Astrocyte (in vitro differentiated cells and primary cell): ENCODE measurements around the gene TUBB4B. TPM values are rescaled to one million over a fixed set of nuclear protein-coding genes. Genes with fewer than 3 reads are reported as not detected.

Source experiments
- DNase-seq: peaks from one replicate; pipeline ENCODE4 v3.0.0-alpha.2; 2010; ENCODE audit warnings: low read depth
- FAIRE-seq: peaks from 2 replicates; lab custom pipeline; 2011; peaks lifted over from hg19 to GRCh38; lab: Jason Lieb, UNC
- H2AFZ ChIP-seq: 2 replicates; pipeline ENCODE4 v1.6.0; 2012; ENCODE audit warnings: low read depth, low read length, inconsistent platforms
- H3K27ac ChIP-seq: 2 replicates; pipeline ENCODE4 v1.5.1; 2011; ENCODE audit warnings: low read depth, low read length, inconsistent platforms
- H3K27me3 ChIP-seq: 2 replicates; pipeline ENCODE4 v1.6.0; 2011; ENCODE audit warnings: low read length, inconsistent platforms; ENCODE audit not compliant: insufficient read depth
- H3K36me3 ChIP-seq: 2 replicates; pipeline ENCODE4 v1.5.1; 2011; ENCODE audit warnings: low read length, inconsistent platforms; ENCODE audit not compliant: insufficient read depth
- H3K4me1 ChIP-seq: 2 replicates; pipeline ENCODE4 v1.5.1; 2011; ENCODE audit warnings: low read length, inconsistent platforms; ENCODE audit not compliant: insufficient read depth
- H3K4me2 ChIP-seq: 2 replicates; pipeline ENCODE4 v1.6.0; 2012; ENCODE audit warnings: low read length, inconsistent platforms
- H3K4me3 ChIP-seq: 2 replicates; pipeline ENCODE4 v1.5.1; 2011; ENCODE audit warnings: low read depth, mild to moderate bottlenecking, low read length, inconsistent platforms; ENCODE audit not compliant: insufficient read depth
- H3K79me2 ChIP-seq: 2 replicates; pipeline ENCODE4 v1.6.0; 2012; ENCODE audit warnings: mild to moderate bottlenecking, low read length, inconsistent platforms; ENCODE audit not compliant: insufficient read depth
- H3K9ac ChIP-seq: 2 replicates; pipeline ENCODE4 v1.6.0; 2012; ENCODE audit warnings: mild to moderate bottlenecking, low read length, inconsistent platforms
- H3K9me3 ChIP-seq: 2 replicates; pipeline ENCODE4 v1.5.1; 2012; ENCODE audit warnings: low read depth, mild to moderate bottlenecking, low read length, inconsistent platforms; ENCODE audit not compliant: insufficient read depth
- H4K20me1 ChIP-seq: 2 replicates; pipeline ENCODE4 v1.6.0; 2012; ENCODE audit warnings: low read length, inconsistent platforms; ENCODE audit not compliant: insufficient read depth
- H3K27ac Mint-ChIP-seq: one replicate; pipeline ENCODE4 v1.8.0; 2021; ENCODE audit warnings: mild to moderate bottlenecking, mixed read lengths; ENCODE audit not compliant: unreplicated experiment
- H3K27me3 Mint-ChIP-seq: one replicate; pipeline ENCODE4 v1.8.0; 2021; ENCODE audit warnings: low read depth, mixed read lengths; ENCODE audit not compliant: unreplicated experiment
- H3K36me3 Mint-ChIP-seq: one replicate; pipeline ENCODE4 v1.8.0; 2021; ENCODE audit warnings: low read depth, mixed read lengths; ENCODE audit not compliant: unreplicated experiment
- H3K4me1 Mint-ChIP-seq: one replicate; pipeline ENCODE4 v1.8.0; 2021; ENCODE audit warnings: low read depth, mixed read lengths; ENCODE audit not compliant: unreplicated experiment
- H3K4me3 Mint-ChIP-seq: one replicate; pipeline ENCODE4 v1.8.0; 2021; ENCODE audit warnings: mild to moderate bottlenecking, moderate library complexity, mixed read lengths; ENCODE audit not compliant: unreplicated experiment
- H3K9me3 Mint-ChIP-seq: one replicate; pipeline ENCODE4 v1.8.0; 2021; ENCODE audit warnings: mild to moderate bottlenecking, mixed read lengths; ENCODE audit not compliant: unreplicated experiment
- CTCF ChIP-seq: IDR thresholded peaks from 2 replicates; pipeline ENCODE4 v1.5.1; 2011; ENCODE audit warnings: low read depth, mild to moderate bottlenecking, inconsistent platforms, low read length, moderate library complexity; ENCODE audit not compliant: insufficient read depth
- EZH2 ChIP-seq: IDR thresholded peaks from 2 replicates; pipeline ENCODE4 v1.6.1; 2012; ENCODE audit warnings: mild to moderate bottlenecking, low read length, inconsistent platforms; ENCODE audit not compliant: insufficient read depth
- total RNA-seq: library from RNA; stranded (reverse); gene quantifications from 2 replicates; pipeline ENCODE4 v1.2.1, GENCODE V29; 2021

Gene TUBB4B
- total RNA-seq, 1 donor from 2014 or later: 218 TPM

- no peaks in the 10 kb centered on the region for H3K9me3 Mint-ChIP-seq
- H3K79me2 ChIP-seq: no peaks in the 10 kb centered on the region
- peaks cover 8% of the 10 kb centered on the region for H4K20me1 ChIP-seq
- peaks cover 9% of the 10 kb centered on the region for H3K4me1 ChIP-seq
- H3K9ac ChIP-seq: no peak overlapping the region
- no peak overlapping the region for H3K4me3 Mint-ChIP-seq
- DNase-seq (no peak), FAIRE-seq (no peak)
- no peak overlapping the region for H3K27ac Mint-ChIP-seq
- no peaks in the 10 kb centered on the region for H3K27me3 ChIP-seq
- H3K27ac ChIP-seq: no peak overlapping the region
- H3K36me3 Mint-ChIP-seq: peaks cover 4% of the 10 kb centered on the region
- H3K4me1 Mint-ChIP-seq: peaks cover 6% of the 10 kb centered on the region
- no peak overlapping the region for H3K4me3 ChIP-seq
- no peaks in the 10 kb centered on the region for H3K27me3 Mint-ChIP-seq
- no peak overlapping the region for H2AFZ ChIP-seq
- no peaks in the 10 kb centered on the region for H3K9me3 ChIP-seq
- TF ChIP-seq CTCF (no peak), EZH2 (no peak)
- no peak overlapping the region for H3K4me2 ChIP-seq
- H3K36me3 ChIP-seq: no peaks in the 10 kb centered on the region
Measured at GRCh38 chr9:137217276-137218211, 23.5 kb upstream of the TUBB4B start.

GRCh38 chr9:137218212-137218753 is 22.8 kb upstream of the TUBB4B start:
- no peak overlapping the region for H3K9ac ChIP-seq
- no peaks in the 10 kb centered on the region for H3K36me3 ChIP-seq
- H3K27ac ChIP-seq: no peak overlapping the region
- peaks cover 15% of the 10 kb centered on the region for H3K4me1 ChIP-seq
- Mint-ChIP-seq H3K4me1 (peaks cover 6% of the 10 kb centered on the region), H3K27me3 (no peaks in the 10 kb centered on the region), H3K27ac (no peak overlapping the region), H3K9me3 (no peaks in the 10 kb centered on the region), H3K4me3 (no peak overlapping the region), H3K36me3 (no peaks in the 10 kb centered on the region)
- H3K4me2 ChIP-seq: peak overlapping the region; percentile 44
- H3K9me3 ChIP-seq: no peaks in the 10 kb centered on the region
- H3K79me2 ChIP-seq: no peaks in the 10 kb centered on the region
- TF ChIP-seq CTCF (no peak), EZH2 (no peak)
- DNase-seq (no peak), FAIRE-seq (no peak)
- no peak overlapping the region for H3K4me3 ChIP-seq
- H4K20me1 ChIP-seq: peaks cover 8% of the 10 kb centered on the region
- no peak overlapping the region for H2AFZ ChIP-seq
- no peaks in the 10 kb centered on the region for H3K27me3 ChIP-seq
